Thoracic aorta (tissue), 2 donors: ENCODE data around the gene RARRES1. TPM values are rescaled to one million over a fixed set of nuclear protein-coding genes. Genes with fewer than 3 reads are reported as not detected.

Source experiments
- ATAC-seq: fragments of 150-250 bp; one replicate; pipeline ENCODE4 v1.8.0; 2017; ENCODE audit warnings: low read depth; ENCODE audit not compliant: insufficient number of reproducible peaks, low FRiP score
- DNase-seq: peaks from one replicate; pipeline ENCODE4 v3.0.0-alpha.2; 2020; ENCODE audit warnings: low spot score
- H3K27ac ChIP-seq, 2 donors: fragments of 200-600 bp; sonication (generic); 1 replicate in 1 of 2; 2 replicates in 1 of 2; pipeline ENCODE4 v1.5.1; 2016; ENCODE audit warnings: mild to moderate bottlenecking in 2 of 2, moderate library complexity in 2 of 2
- H3K27me3 ChIP-seq: fragments of 200-600 bp; sonication (generic); replicated peaks from 2 replicates; pipeline ENCODE4 v1.6.0; 2016; ENCODE audit warnings: mild to moderate bottlenecking; ENCODE audit not compliant: insufficient read depth
- H3K36me3 ChIP-seq: fragments of 200-600 bp; sonication (generic); one replicate; pipeline ENCODE4 v1.5.1; 2016
- H3K4me1 ChIP-seq, 2 donors: fragments of 200-600 bp; sonication (generic); 1 replicate in 1 of 2; 2 replicates in 1 of 2; pipeline versions ENCODE4 v1.5.1 to v1.6.0; 2016; ENCODE audit warnings: low read depth in 2 of 2, mild to moderate bottlenecking in 1 of 2; ENCODE audit not compliant: control insufficient read depth in 1 of 2
- H3K4me3 ChIP-seq: fragments of 200-600 bp; sonication (generic); 2 replicates; pipeline ENCODE4 v1.5.1; 2016; ENCODE audit warnings: mild to moderate bottlenecking
- H3K9me3 ChIP-seq: fragments of 200-600 bp; sonication (generic); 2 replicates; pipeline ENCODE4 v1.5.1; 2016
- total RNA-seq, 2 donors: library from RNA; depleted of rRNA; stranded (reverse); fragments of >200 nt; gene quantifications; one replicate each; pipeline versions ENCODE4 v1.1.0 to v1.2.3, GENCODE V29; 2016
- TF ChIP-seq, protein P1 (sequence below): fragments of 200-600 bp; sonication (generic); IDR thresholded peaks from one replicate; pipeline ENCODE4 v1.5.1; 2019; ENCODE audit warnings: antibody characterized with exemption

RARRES1 gene
- total RNA-seq, 2 donors from 2014 or later: 9.3 to 63.8 TPM

DNA sequence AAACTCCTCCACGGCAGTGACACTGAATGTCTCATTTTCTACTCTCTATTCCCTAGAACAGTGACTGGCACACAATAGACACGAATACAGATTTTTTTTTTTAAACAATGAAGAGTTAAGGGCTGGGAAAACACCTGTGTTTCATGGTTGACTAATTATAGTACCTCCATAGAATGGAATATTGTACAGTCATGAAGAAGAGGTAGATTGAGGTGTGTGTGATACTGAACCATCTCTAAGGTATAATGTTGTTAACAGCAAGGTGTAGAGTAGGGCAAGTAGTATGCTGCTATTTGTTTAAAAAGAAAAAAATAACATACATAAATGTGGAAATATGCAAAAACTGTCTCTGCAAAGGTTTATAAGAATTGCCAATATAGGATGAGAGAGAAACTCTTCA lies 5.2 kb upstream of the RARRES1 start:
- H3K27me3 ChIP-seq: no peaks in the 10 kb centered on the region
- no peaks in the 10 kb centered on the region for H3K9me3 ChIP-seq
- TF ChIP-seq, protein P1, sequence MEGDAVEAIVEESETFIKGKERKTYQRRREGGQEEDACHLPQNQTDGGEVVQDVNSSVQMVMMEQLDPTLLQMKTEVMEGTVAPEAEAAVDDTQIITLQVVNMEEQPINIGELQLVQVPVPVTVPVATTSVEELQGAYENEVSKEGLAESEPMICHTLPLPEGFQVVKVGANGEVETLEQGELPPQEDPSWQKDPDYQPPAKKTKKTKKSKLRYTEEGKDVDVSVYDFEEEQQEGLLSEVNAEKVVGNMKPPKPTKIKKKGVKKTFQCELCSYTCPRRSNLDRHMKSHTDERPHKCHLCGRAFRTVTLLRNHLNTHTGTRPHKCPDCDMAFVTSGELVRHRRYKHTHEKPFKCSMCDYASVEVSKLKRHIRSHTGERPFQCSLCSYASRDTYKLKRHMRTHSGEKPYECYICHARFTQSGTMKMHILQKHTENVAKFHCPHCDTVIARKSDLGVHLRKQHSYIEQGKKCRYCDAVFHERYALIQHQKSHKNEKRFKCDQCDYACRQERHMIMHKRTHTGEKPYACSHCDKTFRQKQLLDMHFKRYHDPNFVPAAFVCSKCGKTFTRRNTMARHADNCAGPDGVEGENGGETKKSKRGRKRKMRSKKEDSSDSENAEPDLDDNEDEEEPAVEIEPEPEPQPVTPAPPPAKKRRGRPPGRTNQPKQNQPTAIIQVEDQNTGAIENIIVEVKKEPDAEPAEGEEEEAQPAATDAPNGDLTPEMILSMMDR: no peak
- H3K36me3 ChIP-seq: no peaks in the 10 kb centered on the region
- DNase-seq: no peak
- peaks cover 0 to 6% of the 10 kb centered on the region in 2 donors for H3K4me1 ChIP-seq
- H3K4me3 ChIP-seq: no peak overlapping the region
- no peak overlapping the region for H3K27ac ChIP-seq
- ATAC-seq: no peak

GRCh38 chr3:158735296-158736033 lies 3.2 kb upstream of the RARRES1 start:
- Histone ChIP-seq H3K27ac (no peak overlapping the region), H3K4me1 (peaks cover 0 to 16% of the 10 kb centered on the region in 2 donors), H3K27me3 (no peaks in the 10 kb centered on the region), H3K9me3 (no peaks in the 10 kb centered on the region), H3K4me3 (no peak overlapping the region), H3K36me3 (no peaks in the 10 kb centered on the region)
- TF ChIP-seq, protein P1: no peak
- DNase-seq (no peak), ATAC-seq (no peak)

DNA sequence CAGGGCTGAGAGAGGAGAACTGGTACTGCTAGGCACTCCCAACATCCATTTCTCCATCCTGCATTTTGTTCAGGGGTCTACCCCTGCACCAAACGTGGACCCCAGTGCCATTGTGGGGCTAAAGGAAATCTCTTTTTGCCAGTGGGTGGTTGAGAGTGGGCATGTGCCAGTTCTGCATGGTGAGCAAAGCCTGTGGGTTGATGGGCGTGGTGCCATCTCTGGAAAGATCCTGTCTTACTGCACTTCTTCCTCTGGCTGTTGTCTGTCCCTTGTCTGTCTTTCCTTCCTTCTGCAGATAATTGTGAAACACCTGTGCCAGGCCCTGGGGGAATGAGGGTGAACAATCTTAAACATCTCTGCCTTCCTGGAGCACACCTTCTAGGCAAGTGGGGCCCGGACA lies 1.4 kb upstream of the RARRES1 start:
- TF ChIP-seq, protein P1: no peak
- Histone ChIP-seq H3K27ac (no peak overlapping the region), H3K4me3 (no peak overlapping the region), H3K9me3 (no peaks in the 10 kb centered on the region), H3K4me1 (peaks cover 0 to 16% of the 10 kb centered on the region in 2 donors), H3K27me3 (no peaks in the 10 kb centered on the region), H3K36me3 (no peaks in the 10 kb centered on the region)
- DNase-seq (no peak), ATAC-seq (no peak)

GRCh38 chr3:158732856-158733200 lies 571 bp upstream of the RARRES1 start:
- no peak for DNase-seq
- ATAC-seq: no peak
- no peaks in the 10 kb centered on the region for H3K9me3 ChIP-seq
- no peaks in the 10 kb centered on the region for H3K36me3 ChIP-seq
- peak overlapping the region; percentile 65 to 72 for H3K27ac ChIP-seq
- TF ChIP-seq, protein P1: no peak
- H3K4me3 ChIP-seq: peak overlapping the region; percentile 79
- H3K4me1 ChIP-seq: peaks cover 0 to 21% of the 10 kb centered on the region in 2 donors
- H3K27me3 ChIP-seq: no peaks in the 10 kb centered on the region

- Histone ChIP-seq H3K4me1 (peaks cover 0 to 25% of the 10 kb centered on the region in 2 donors), H3K4me3 (peak overlapping the region; percentile 79), H3K36me3 (no peaks in the 10 kb centered on the region), H3K27ac (peak overlapping the region; percentile 65 to 72), H3K9me3 (no peaks in the 10 kb centered on the region), H3K27me3 (no peaks in the 10 kb centered on the region)
- TF ChIP-seq, protein P1: no peak
- ATAC-seq (no peak), DNase-seq (no peak)
Observed at GRCh38 chr3:158731486-158731885, 771 bp downstream of the RARRES1 start.
